Activated naive CD8-positive, alpha-beta T cell treated with anti-CD3 and anti-CD28 coated beads, Interleukin-2, amount 10 ng/mL, durations not matched to agents 7 days and 5 days (primary cell): Measurements from ENCODE around the gene TSSK2. TPM values are rescaled to one million over a fixed set of nuclear protein-coding genes. Genes with fewer than 3 reads are reported as not detected.
A peak's percentile ranks its signal among the peaks of the same experiment; 100 is the strongest.

Source experiments
- ATAC-seq: fragments of 150-1000 bp; cut with Tn5 transposase; one replicate; pipeline ENCODE4 v1.10.0; 2021; ENCODE audit warnings: low read depth, moderate library complexity
- POLR2A ChIA-PET: fragments of 350-600 bp; sonication (Branson Sonifier 250); formaldehyde crosslinking; loops from one replicate; lab custom pipeline; 2021; ENCODE audit warnings: antibody characterized with exemption; lab: Charles Lee
- DNase-seq: peaks from one replicate; pipeline ENCODE4 v3.0.0; 2021
- H3K27ac Mint-ChIP-seq: one replicate; pipeline ENCODE4 v1.8.0; 2022; ENCODE audit warnings: mild to moderate bottlenecking, mixed read lengths
- H3K27me3 Mint-ChIP-seq: one replicate; pipeline ENCODE4 v1.8.0; 2022; ENCODE audit warnings: mild to moderate bottlenecking, moderate library complexity, mixed read lengths
- H3K36me3 Mint-ChIP-seq: one replicate; pipeline ENCODE4 v1.8.0; 2021; ENCODE audit warnings: mild to moderate bottlenecking, mixed read lengths
- H3K4me1 Mint-ChIP-seq: one replicate; pipeline ENCODE4 v1.8.0; 2021; ENCODE audit warnings: mixed read lengths
- H3K4me3 Mint-ChIP-seq: one replicate; pipeline ENCODE4 v1.8.0; 2022; ENCODE audit warnings: mild to moderate bottlenecking, moderate library complexity, mixed read lengths
- H3K9me3 Mint-ChIP-seq: one replicate; pipeline ENCODE4 v1.8.0; 2021; ENCODE audit warnings: mixed read lengths
- total RNA-seq, 2 experiments: library from RNA; stranded (reverse); gene quantifications; one replicate each; pipeline ENCODE4 v1.2.3, GENCODE V29; 2021

Gene TSSK2
- total RNA-seq, 2 experiments from 2014 or later: not detected

DNA sequence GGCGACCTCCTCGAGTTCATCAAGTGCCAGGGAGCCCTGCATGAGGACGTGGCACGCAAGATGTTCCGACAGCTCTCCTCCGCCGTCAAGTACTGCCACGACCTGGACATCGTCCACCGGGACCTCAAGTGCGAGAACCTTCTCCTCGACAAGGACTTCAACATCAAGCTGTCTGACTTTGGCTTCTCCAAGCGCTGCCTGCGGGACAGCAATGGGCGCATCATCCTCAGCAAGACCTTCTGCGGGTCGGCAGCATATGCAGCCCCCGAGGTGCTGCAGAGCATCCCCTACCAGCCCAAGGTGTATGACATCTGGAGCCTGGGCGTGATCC lies 542 bp downstream of the TSSK2 start:
- DNase-seq (no peak), ATAC-seq (no peak)
- Mint-ChIP-seq H3K4me3 (no peak overlapping the region), H3K4me1 (no peaks in the 10 kb centered on the region), H3K9me3 (no peaks in the 10 kb centered on the region), H3K36me3 (peaks cover 6% of the 10 kb centered on the region), H3K27ac (no peak overlapping the region), H3K27me3 (no peaks in the 10 kb centered on the region)
- POLR2A ChIA-PET: interaction anchor here (1.0 kb wide), 1 partner anchor 12 kb away, joined by 3 read pairs; no protein-coding TSS in a partner anchor

GRCh38 chr22:19132153-19132552 lies 1.0 kb downstream of the TSSK2 start:
- no peaks in the 10 kb centered on the region for H3K4me1 Mint-ChIP-seq
- H3K4me3 Mint-ChIP-seq: no peak overlapping the region
- ATAC-seq (no peak), DNase-seq (no peak)
- POLR2A ChIA-PET: interaction anchor here (1.0 kb wide), 1 partner anchor 12 kb away, joined by 3 read pairs; no protein-coding TSS in a partner anchor
- no peaks in the 10 kb centered on the region for H3K9me3 Mint-ChIP-seq
- no peaks in the 10 kb centered on the region for H3K27me3 Mint-ChIP-seq
- H3K36me3 Mint-ChIP-seq: peaks cover 7% of the 10 kb centered on the region
- H3K27ac Mint-ChIP-seq: no peak overlapping the region

- peaks cover 7% of the 10 kb centered on the region for H3K36me3 Mint-ChIP-seq
- H3K4me1 Mint-ChIP-seq: no peaks in the 10 kb centered on the region
- ATAC-seq: no peak
- no peaks in the 10 kb centered on the region for H3K27me3 Mint-ChIP-seq
- POLR2A ChIA-PET: interaction anchor here (0.6 to 1.1 kb wide), 2 partner anchors 21 to 51 kb away, joined by 3 read pairs; no protein-coding TSS in a partner anchor
- no peak overlapping the region for H3K4me3 Mint-ChIP-seq
- DNase-seq: no peak
- H3K27ac Mint-ChIP-seq: no peak overlapping the region
- H3K9me3 Mint-ChIP-seq: no peaks in the 10 kb centered on the region
Observed at GRCh38 chr22:19132693-19133400, 1.7 kb downstream of the TSSK2 start.

DNA sequence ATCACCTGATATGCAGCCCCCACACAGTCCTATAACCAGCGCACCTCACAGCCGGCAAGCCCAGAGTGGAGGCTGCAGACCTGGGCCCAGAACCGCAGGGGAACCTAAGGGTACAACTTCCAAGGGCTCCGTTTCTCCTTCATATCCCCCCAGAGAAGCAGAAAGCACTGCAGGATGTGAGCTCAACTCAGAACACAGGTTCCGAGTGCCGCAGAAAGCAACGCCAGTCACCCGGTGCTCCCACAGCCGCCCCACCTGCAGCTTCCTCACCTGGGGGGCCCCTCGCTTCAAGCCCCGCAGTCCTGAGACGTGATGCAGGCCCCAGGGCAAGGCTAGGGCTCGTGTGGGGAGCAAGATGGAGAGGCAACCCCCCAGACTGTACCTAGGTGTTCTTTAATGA lies 2.5 kb downstream of the TSSK2 start:
- H3K36me3 Mint-ChIP-seq: peaks cover 7% of the 10 kb centered on the region
- H3K27me3 Mint-ChIP-seq: no peaks in the 10 kb centered on the region
- POLR2A ChIA-PET: interaction anchor here (1.1 kb wide), 1 partner anchor 52 kb away, joined by 3 read pairs; no protein-coding TSS in a partner anchor
- H3K4me1 Mint-ChIP-seq: no peaks in the 10 kb centered on the region
- H3K9me3 Mint-ChIP-seq: no peaks in the 10 kb centered on the region
- H3K4me3 Mint-ChIP-seq: no peak overlapping the region
- no peak overlapping the region for H3K27ac Mint-ChIP-seq
- no peak for DNase-seq
- ATAC-seq: no peak

DNA sequence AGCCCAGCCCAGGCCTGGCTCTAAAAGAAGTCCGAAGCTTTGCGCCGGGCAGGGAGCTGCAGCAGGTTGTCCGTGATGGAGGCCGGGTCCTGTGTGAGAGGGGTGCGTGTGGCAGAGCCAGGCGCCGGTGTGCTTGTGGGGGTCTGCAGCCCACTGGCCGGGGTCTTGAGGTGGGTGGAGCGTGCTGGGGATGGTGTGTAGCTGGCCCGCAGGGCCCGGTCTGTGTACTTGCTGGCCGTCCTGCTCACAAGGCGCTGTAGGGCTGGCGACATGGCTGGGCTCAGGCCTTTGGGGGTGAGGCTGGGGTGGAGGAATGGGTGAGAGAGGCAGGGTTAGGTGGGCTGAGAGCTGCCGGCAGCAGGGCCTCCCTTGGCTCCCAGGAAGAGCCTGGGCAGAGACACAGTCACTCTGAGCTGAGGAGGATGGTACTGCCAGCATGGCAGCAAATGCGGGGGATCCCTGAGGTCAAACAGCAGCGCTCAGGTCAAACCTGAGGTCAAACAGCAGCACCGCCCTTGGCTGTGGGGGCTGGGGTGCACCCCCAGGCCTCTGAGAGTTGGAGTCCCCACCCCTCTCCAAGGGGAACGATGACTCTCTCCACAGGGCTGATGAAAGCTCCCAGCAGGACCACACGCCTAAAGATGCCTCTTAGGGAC lies 3.2 kb downstream of the TSSK2 start:
- Mint-ChIP-seq H3K36me3 (peaks cover 7% of the 10 kb centered on the region), H3K27me3 (no peaks in the 10 kb centered on the region), H3K9me3 (no peaks in the 10 kb centered on the region), H3K27ac (no peak overlapping the region), H3K4me1 (no peaks in the 10 kb centered on the region), H3K4me3 (no peak overlapping the region)
- ATAC-seq (no peak), DNase-seq (no peak)
- POLR2A ChIA-PET: no interaction called here

- no peaks in the 10 kb centered on the region for H3K9me3 Mint-ChIP-seq
- POLR2A ChIA-PET: no interaction called here
- H3K4me3 Mint-ChIP-seq: no peak overlapping the region
- H3K4me1 Mint-ChIP-seq: no peaks in the 10 kb centered on the region
- ATAC-seq: no peak
- H3K36me3 Mint-ChIP-seq: peaks cover 7% of the 10 kb centered on the region
- H3K27me3 Mint-ChIP-seq: no peaks in the 10 kb centered on the region
- no peak overlapping the region for H3K27ac Mint-ChIP-seq
- DNase-seq: no peak
Observed at GRCh38 chr22:19134874-19135273, 3.8 kb downstream of the TSSK2 start.

- DNase-seq (no peak), ATAC-seq (no peak)
- H3K27me3 Mint-ChIP-seq: no peaks in the 10 kb centered on the region
- peaks cover 12% of the 10 kb centered on the region for H3K36me3 Mint-ChIP-seq
- POLR2A ChIA-PET: no interaction called here
- H3K4me3 Mint-ChIP-seq: no peak overlapping the region
- no peaks in the 10 kb centered on the region for H3K9me3 Mint-ChIP-seq
- no peaks in the 10 kb centered on the region for H3K4me1 Mint-ChIP-seq
- H3K27ac Mint-ChIP-seq: no peak overlapping the region
Observed at GRCh38 chr22:19136915-19137314, 5.8 kb downstream of the TSSK2 start.

DNA sequence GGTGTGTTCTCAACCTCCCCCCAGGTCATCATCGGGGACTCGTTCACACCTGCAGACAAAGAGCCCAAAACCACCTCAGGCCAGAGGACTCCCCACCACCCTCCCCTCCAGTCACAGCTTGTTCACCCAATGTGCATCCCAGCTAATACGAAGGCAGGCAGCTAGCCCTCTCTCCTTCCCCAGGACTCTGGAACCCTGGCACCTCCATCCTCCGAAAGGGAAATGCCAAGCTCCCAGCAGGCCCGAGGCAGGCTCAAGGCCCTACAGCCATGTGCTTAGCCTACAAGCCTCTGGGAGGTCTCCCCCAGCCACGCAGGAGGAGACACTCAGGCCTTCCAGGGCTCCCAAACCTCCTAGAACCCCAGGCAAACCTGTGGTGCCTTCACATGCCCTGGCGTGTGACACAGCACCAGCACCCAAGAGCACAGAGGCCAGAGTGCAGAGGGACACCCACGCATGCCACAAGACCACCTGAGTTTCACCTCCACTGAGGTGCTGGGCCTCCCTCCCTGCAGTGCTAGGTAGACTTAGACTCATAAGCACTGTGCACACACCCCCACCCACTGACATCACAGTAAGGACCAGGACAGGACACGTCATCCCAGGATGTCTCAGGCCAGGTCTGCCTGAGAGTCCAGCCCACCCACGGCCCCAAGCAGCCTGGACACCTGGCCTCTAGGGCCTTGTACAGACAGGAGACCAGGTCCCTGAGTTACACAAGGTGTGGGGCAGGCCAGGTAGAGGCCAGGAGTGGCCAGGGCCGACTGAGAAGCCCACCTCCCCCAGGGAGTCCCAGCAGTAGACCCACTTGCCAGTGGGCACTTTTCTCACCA lies 6.5 kb downstream of the TSSK2 start:
- H3K9me3 Mint-ChIP-seq: no peaks in the 10 kb centered on the region
- DNase-seq: no peak
- no peak overlapping the region for H3K4me3 Mint-ChIP-seq
- H3K27ac Mint-ChIP-seq: no peak overlapping the region
- no peaks in the 10 kb centered on the region for H3K27me3 Mint-ChIP-seq
- H3K4me1 Mint-ChIP-seq: peaks cover under 1% of the 10 kb centered on the region
- H3K36me3 Mint-ChIP-seq: peaks cover 12% of the 10 kb centered on the region
- ATAC-seq: no peak
- POLR2A ChIA-PET: no interaction called here

GRCh38 chr22:19138217-19139000 lies 7.3 kb downstream of the TSSK2 start:
- H3K4me1 Mint-ChIP-seq: peaks cover 3% of the 10 kb centered on the region
- H3K27me3 Mint-ChIP-seq: no peaks in the 10 kb centered on the region
- H3K4me3 Mint-ChIP-seq: no peak overlapping the region
- POLR2A ChIA-PET: no interaction called here
- peaks cover 12% of the 10 kb centered on the region for H3K36me3 Mint-ChIP-seq
- H3K9me3 Mint-ChIP-seq: no peaks in the 10 kb centered on the region
- H3K27ac Mint-ChIP-seq: no peak overlapping the region
- ATAC-seq: no peak
- no peak for DNase-seq

GRCh38 chr22:19139001-19139356 lies 7.9 kb downstream of the TSSK2 start:
- Mint-ChIP-seq H3K4me3 (no peak overlapping the region), H3K27me3 (no peaks in the 10 kb centered on the region), H3K36me3 (peaks cover 12% of the 10 kb centered on the region), H3K9me3 (no peaks in the 10 kb centered on the region), H3K4me1 (peaks cover 7% of the 10 kb centered on the region), H3K27ac (no peak overlapping the region)
- POLR2A ChIA-PET: no interaction called here
- ATAC-seq (no peak), DNase-seq (no peak)

GRCh38 chr22:19139974-19140373 lies 8.9 kb downstream of the TSSK2 start:
- Mint-ChIP-seq H3K27ac (no peak overlapping the region), H3K36me3 (peaks cover 11% of the 10 kb centered on the region), H3K27me3 (peaks cover 2% of the 10 kb centered on the region), H3K9me3 (no peaks in the 10 kb centered on the region), H3K4me3 (no peak overlapping the region), H3K4me1 (peaks cover 11% of the 10 kb centered on the region)
- no peak for DNase-seq
- POLR2A ChIA-PET: no interaction called here
- no peak for ATAC-seq

GRCh38 chr22:19142394-19142793 lies 11.3 kb downstream of the TSSK2 start:
- Mint-ChIP-seq H3K4me3 (no peak overlapping the region), H3K36me3 (peaks cover 5% of the 10 kb centered on the region), H3K27ac (peak overlapping the region; percentile 54), H3K9me3 (no peaks in the 10 kb centered on the region), H3K27me3 (peaks cover 17% of the 10 kb centered on the region), H3K4me1 (peaks cover 11% of the 10 kb centered on the region)
- ATAC-seq (no peak), DNase-seq (no peak)
- POLR2A ChIA-PET: no interaction called here

- no peak overlapping the region for H3K27ac Mint-ChIP-seq
- peaks cover 5% of the 10 kb centered on the region for H3K36me3 Mint-ChIP-seq
- DNase-seq (no peak), ATAC-seq (no peak)
- H3K27me3 Mint-ChIP-seq: peaks cover 24% of the 10 kb centered on the region
- POLR2A ChIA-PET: interaction anchor here (0.6 to 2.0 kb wide), 5 partner anchors 11 to 573 kb away, joined by 3 to 23 read pairs (median 4); partner anchors contain the start of genes CLTCL1, DGCR2 and SLC25A1
- peaks cover 11% of the 10 kb centered on the region for H3K4me1 Mint-ChIP-seq
- H3K9me3 Mint-ChIP-seq: no peaks in the 10 kb centered on the region
- H3K4me3 Mint-ChIP-seq: peak overlapping the region; percentile 95
Observed at GRCh38 chr22:19143212-19143611, 12.1 kb downstream of the TSSK2 start.
